Diencephalon (tissue), 1 donor: Measurements from ENCODE around the gene PLIN5. TPM values are rescaled to one million over a fixed set of nuclear protein-coding genes. Genes with fewer than 3 reads are reported as not detected.

Source experiments
- total RNA-seq: library from RNA; depleted of rRNA; stranded (reverse); fragments of >200 nt; gene quantifications from one replicate; pipeline ENCODE4 v1.2.3, GENCODE V29; 2014

PLIN5 gene
- 4.6 TPM for total RNA-seq

GRCh38 chr19:4534836-4535658 lies at the start of gene PLIN5:
TSS of gene PLIN5 (minus strand) at chr19:4535224. CDS start at chr19:4534074, 1,150 bp downstream.

GRCh38 chr19:4559569-4559968 lies 24.5 kb upstream of the PLIN5 start, which contains the start of gene SEMA6B:
TSS of gene SEMA6B (minus strand) at chr19:4559684. CDS start at chr19:4558457, 1,227 bp downstream.

GRCh38 chr19:4539693-4540581 lies 4.9 kb upstream of the PLIN5 start, which contains the start of gene LRG1:
TSS of gene LRG1 (minus strand) at chr19:4540036. CDS start at chr19:4540013, 23 bp downstream.

GRCh38 chr19:4518345-4519171 lies 16.5 kb downstream of the PLIN5 start, which contains the start of gene PLIN4:
TSS of gene PLIN4 (minus strand) at chr19:4518486. CDS start at chr19:4518272, 214 bp downstream.

Other genes starting within 250 kb of the PLIN5 start
- gene TMIGD2, start 232.8 kb downstream of the PLIN5 start, total RNA-seq: 1.4 TPM
- gene FSD1, start 230.6 kb downstream of the PLIN5 start, total RNA-seq: 51.4 TPM
- 0.69 TPM for gene STAP2, start 196.4 kb downstream of the PLIN5 start, total RNA-seq
- gene MPND, start 191.7 kb downstream of the PLIN5 start, total RNA-seq: 19.6 TPM
- gene SH3GL1, start 134.7 kb downstream of the PLIN5 start, total RNA-seq: 20.1 TPM
- 8.1 TPM for gene CHAF1A, start 132.6 kb downstream of the PLIN5 start, total RNA-seq
- gene UBXN6, start 77.4 kb downstream of the PLIN5 start, total RNA-seq: 75.0 TPM
- 39.4 TPM for gene HDGFL2, start 62.9 kb downstream of the PLIN5 start, total RNA-seq
- 0.23 TPM for gene PLIN4, start 16.7 kb downstream of the PLIN5 start, total RNA-seq
- gene LRG1, start 4.8 kb upstream of the PLIN5 start, total RNA-seq: 0.23 TPM
- 49.1 TPM for gene SEMA6B, start 24.5 kb upstream of the PLIN5 start, total RNA-seq
- 7.6 TPM for gene TNFAIP8L1, start 104.3 kb upstream of the PLIN5 start, total RNA-seq
- gene MYDGF, start 135.1 kb upstream of the PLIN5 start, total RNA-seq: 42.4 TPM
- 10.1 TPM for gene DPP9, start 188.6 kb upstream of the PLIN5 start, total RNA-seq